Pancreas (tissue), 10 donors: ENCODE measurements around the gene PEG3. TPM values are rescaled to one million over a fixed set of nuclear protein-coding genes. Genes with fewer than 3 reads are reported as not detected.
"Not testable (repeated sequence)": the region's sequence is repeated elsewhere in the genome, so short reads cannot be mapped to it uniquely, and the experiment has no call there.

ENCODE experiments used
- ATAC-seq, 4 donors: fragments of 200-7000 bp; cut with Tn5 transposase; one replicate each; pipeline versions ENCODE4 v1.8.0 to v1.9.1; 2020; ENCODE audit warnings: mild to moderate bottlenecking in 4 of 4, moderate library complexity in 4 of 4
- DNase-seq, 6 donors: peaks; one replicate each; pipeline ENCODE4 v3.0.0-alpha.2; 2020
- FAIRE-seq: peaks from 2 replicates; lab custom pipeline; 2012; peaks lifted over from hg19 to GRCh38; lab: Jason Lieb, UNC
- H3K27ac ChIP-seq, 4 donors: fragments of 200-600 bp; sonication (generic); 1 replicate in 3 of 4; 2 replicates in 1 of 4; pipeline versions ENCODE4 v1.5.0 to v1.8.0; 2020
- H3K27me3 ChIP-seq, 4 donors: fragments of 200-600 bp; one replicate each; pipeline ENCODE4 v1.8.0; 2021
- H3K36me3 ChIP-seq, 3 donors: fragments of 200-600 bp; sonication (generic) in 1 of 3; one replicate each; pipeline versions ENCODE4 v1.5.0 to v1.8.0; 2020 to 2021
- H3K4me1 ChIP-seq, 3 donors: fragments of 200-600 bp; one replicate each; pipeline ENCODE4 v1.8.0; 2021
- H3K4me3 ChIP-seq, 4 donors: fragments of 200-600 bp; sonication (generic) in 2 of 4; one replicate each; pipeline versions ENCODE4 v1.5.0 to v1.8.0; 2020 to 2021
- H3K9me3 ChIP-seq, 4 donors: fragments of 200-600 bp; one replicate each; pipeline ENCODE4 v1.8.0; 2021
- CTCF ChIP-seq, 4 donors: fragments of 200-600 bp; sonication (generic) in 3 of 4; IDR thresholded peaks; one replicate each; pipeline versions ENCODE4 v1.5.0 to v1.8.0; 2021; ENCODE audit warnings: antibody characterized with exemption in 4 of 4
- WGBS, 2 donors: extraction: QIAGEN DNeasy Blood & Tissue Kit; methylation state at CpG; one replicate each; pipeline ENCODE4 v1.1.7; 2013; 5-methylcytosine and 5-hydroxymethylcytosine counted together
- intact Hi-C, 3 donors: fragments of 100-400 bp; cut with DNase I; formaldehyde crosslinking; loops; one replicate each; pipeline versions ENCODE4 v1.11.1 to v1.14.2; 2022
- polyA plus RNA-seq, 2 donors: library from polyadenylated mRNA; stranded (reverse); fragments of 200-250 nt; gene quantifications; one replicate each; pipeline ENCODE4 v1.2.3, GENCODE V29; 2013
- total RNA-seq, 6 donors: library from RNA; stranded (reverse); fragmentation: NEBNext Ultra II Directional in 4 of 6; extraction: Animal tissue kit (Norgen Biotek cat#: 25700) in 4 of 6; gene quantifications; one replicate each; pipeline versions ENCODE4 v1.2.1 to v1.2.4, GENCODE V29; 2021 to 2023
- donor health status: healthy with polysubstance abuse.
- donor health status: DM: no; HTN: no; CAD: no; lungs with moderate emphysema.
- donor health status: DM: no; HTN: no; CAD: no.
- donor health status: control.
- donor health status: control.
- donor health status: Bipolar disorder and iron deficiency.
- donor health status: DM: yes; HTN: yes; CAD: no.
- donor health status: DM: no; HTN: no; CAD: no.
- donor health status: DM: no; HTN: no; CAD: no.
- donor health status: DM: yes; HTN: yes; CAD: no.

Gene PEG3
- total and polyA plus RNA-seq, 8 donors: 1.5 to 4.2 (median 2.8) TPM

DNA sequence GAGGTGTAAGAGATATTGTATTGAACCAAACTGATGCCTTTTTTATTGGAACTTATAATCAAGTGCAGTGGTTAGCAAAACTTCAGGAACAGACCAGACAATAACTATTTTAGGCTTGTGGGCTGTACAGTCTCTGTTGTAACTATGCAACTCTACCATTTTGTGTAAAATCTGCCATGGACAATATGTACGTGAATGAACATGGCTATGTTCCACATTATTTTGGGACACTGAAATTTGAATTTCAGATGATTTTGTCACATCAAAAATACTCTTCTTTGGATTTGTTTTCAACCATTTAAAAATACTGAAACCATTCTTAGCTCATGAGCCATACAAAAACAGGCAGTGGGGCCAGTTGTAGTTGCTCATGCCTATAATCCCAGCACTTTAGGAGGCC, 27.9 kb upstream of the PEG3 start:
- no peak overlapping the region for H3K27ac ChIP-seq
- H3K9me3 ChIP-seq: no peaks in the 10 kb centered on the region
- no peaks in the 10 kb centered on the region for H3K4me1 ChIP-seq
- H3K27me3 ChIP-seq: no peaks in the 10 kb centered on the region
- FAIRE-seq (no peak), ATAC-seq (no peak), DNase-seq (no peak)
- no peak overlapping the region for H3K4me3 ChIP-seq
- intact Hi-C loops: no loop called here
- TF ChIP-seq CTCF (IDR thresholded peaks at IDR 0.05): no peak
- 67 to 81% methylated on average over 1 of the region's 1 CpG for WGBS, 2 donors
- no peaks in the 10 kb centered on the region for H3K36me3 ChIP-seq

GRCh38 chr19:56866538-56866937, 26.0 kb upstream of the PEG3 start:
- 13 to 21% methylated on average over 2 of the region's 2 CpGs for WGBS, 2 donors
- H3K4me3 ChIP-seq: no peak overlapping the region
- H3K9me3 ChIP-seq: no peaks in the 10 kb centered on the region
- no peak for DNase-seq
- no peaks in the 10 kb centered on the region for H3K4me1 ChIP-seq
- no peaks in the 10 kb centered on the region for H3K27me3 ChIP-seq
- H3K27ac ChIP-seq: no peak overlapping the region
- H3K36me3 ChIP-seq: no peaks in the 10 kb centered on the region
- no peak for ATAC-seq
- no peak for TF ChIP-seq CTCF (IDR thresholded peaks at IDR 0.05)
- FAIRE-seq: no peak
- intact Hi-C loops: no loop called here

DNA sequence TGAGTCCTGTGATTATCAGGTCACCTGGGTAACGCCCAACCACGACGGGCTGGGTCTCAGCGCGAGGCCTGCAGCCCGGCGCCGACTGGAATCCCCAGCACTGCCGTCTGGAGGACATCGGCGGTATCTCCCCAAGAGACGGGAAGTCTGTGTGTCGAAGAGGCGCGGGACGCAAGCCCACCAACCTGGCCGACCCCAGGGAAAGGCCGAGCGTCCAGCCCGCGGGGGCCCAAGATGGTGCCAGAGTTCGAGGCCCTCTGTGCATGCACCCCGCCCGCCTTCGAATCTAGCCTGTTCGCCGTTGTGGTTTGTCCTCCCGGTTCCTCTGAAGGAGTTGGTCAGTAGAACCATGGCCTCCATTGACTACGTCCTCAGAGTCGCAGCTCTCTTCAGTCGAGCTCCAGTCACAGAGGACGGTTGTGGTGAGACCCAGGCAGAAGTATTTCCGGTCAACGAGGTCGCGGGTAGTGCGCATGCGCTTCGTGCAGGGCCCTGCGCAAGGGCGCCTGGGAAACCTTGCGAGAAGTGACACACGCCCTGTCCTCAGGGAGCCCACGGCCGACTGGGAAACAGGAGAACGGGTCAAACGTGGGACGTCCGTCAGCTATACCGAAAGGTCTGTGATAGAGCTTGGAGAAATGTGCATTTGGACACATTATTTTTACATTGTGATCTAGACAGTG, 24.1 kb upstream of the PEG3 start:
- Histone ChIP-seq H3K9me3 (no peaks in the 10 kb centered on the region), H3K27ac (no peak overlapping the region), H3K4me3 (no peak overlapping the region), H3K36me3 (no peaks in the 10 kb centered on the region), H3K27me3 (no peaks in the 10 kb centered on the region), H3K4me1 (no peaks in the 10 kb centered on the region)
- peak in 1 of 6 donors; percentile 33 for DNase-seq
- no peak for TF ChIP-seq CTCF (IDR thresholded peaks at IDR 0.05)
- FAIRE-seq: no peak
- no peak for ATAC-seq
- WGBS, 2 donors: 49 to 50% methylated on average over 50 of the region's 50 CpGs
- intact Hi-C loops: no loop called here

DNA sequence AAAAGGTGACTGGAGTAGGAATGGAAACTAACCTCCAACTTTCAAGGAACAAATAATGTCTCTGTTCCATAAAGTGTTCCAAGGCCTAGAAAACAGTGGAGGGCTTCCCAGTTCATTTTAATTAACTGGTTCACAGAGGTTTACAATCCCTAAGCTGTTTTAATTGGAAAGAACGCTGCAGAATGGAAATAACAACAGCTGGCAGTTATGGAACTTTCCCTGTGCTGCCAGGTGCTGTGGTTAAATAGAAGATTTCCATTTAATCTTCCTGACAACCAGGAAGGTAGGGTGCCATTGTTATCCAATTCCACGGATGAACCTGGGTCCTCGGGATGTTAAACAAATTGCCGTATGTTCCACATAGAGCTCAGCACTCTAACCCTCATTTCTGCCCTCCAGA, 22.2 kb upstream of the PEG3 start:
- FAIRE-seq (no peak), DNase-seq (no peak), ATAC-seq (no peak)
- intact Hi-C loops: no loop called here
- H3K9me3 ChIP-seq: no peaks in the 10 kb centered on the region
- H3K4me1 ChIP-seq: no peaks in the 10 kb centered on the region
- H3K4me3 ChIP-seq: no peak overlapping the region
- WGBS, 2 donors: 21 to 23% methylated on average over 4 of the region's 4 CpGs
- H3K27me3 ChIP-seq: peaks cover 0 to 5% (median 2%) of the 10 kb centered on the region in 4 donors
- H3K27ac ChIP-seq: no peak overlapping the region
- H3K36me3 ChIP-seq: no peaks in the 10 kb centered on the region
- TF ChIP-seq CTCF (IDR thresholded peaks at IDR 0.05): no peak

DNA sequence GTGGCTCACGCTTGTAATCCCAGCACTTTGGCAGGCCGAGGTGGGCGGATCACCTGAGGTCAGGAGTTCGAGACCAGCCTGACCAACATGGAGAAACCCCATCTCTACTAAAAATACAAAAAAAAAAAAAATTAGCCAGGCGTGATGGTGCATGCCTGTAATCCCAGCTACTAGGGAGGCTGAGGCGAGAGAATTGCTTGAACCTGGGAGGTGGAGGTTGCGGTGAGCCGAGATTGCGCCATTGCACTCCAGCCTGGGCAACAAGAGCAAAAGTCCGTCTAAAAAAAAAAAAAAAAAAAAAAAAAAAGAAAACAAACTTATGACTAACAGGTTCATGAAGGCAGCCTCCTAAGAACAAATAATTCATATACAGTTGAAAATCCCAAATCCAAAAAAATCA, 19.9 kb upstream of the PEG3 start:
- H3K9me3 ChIP-seq, intact Hi-C loops, ATAC-seq, H3K27me3 ChIP-seq, H3K36me3 ChIP-seq, FAIRE-seq, H3K4me3 ChIP-seq, H3K27ac ChIP-seq, DNase-seq, H3K4me1 ChIP-seq: not testable (repeated sequence)
- WGBS, 2 donors: 73 to 82% methylated on average over 10 of the region's 10 CpGs
